Measurements from ENCODE around the gene PGF.

The PGF gene

DNA sequence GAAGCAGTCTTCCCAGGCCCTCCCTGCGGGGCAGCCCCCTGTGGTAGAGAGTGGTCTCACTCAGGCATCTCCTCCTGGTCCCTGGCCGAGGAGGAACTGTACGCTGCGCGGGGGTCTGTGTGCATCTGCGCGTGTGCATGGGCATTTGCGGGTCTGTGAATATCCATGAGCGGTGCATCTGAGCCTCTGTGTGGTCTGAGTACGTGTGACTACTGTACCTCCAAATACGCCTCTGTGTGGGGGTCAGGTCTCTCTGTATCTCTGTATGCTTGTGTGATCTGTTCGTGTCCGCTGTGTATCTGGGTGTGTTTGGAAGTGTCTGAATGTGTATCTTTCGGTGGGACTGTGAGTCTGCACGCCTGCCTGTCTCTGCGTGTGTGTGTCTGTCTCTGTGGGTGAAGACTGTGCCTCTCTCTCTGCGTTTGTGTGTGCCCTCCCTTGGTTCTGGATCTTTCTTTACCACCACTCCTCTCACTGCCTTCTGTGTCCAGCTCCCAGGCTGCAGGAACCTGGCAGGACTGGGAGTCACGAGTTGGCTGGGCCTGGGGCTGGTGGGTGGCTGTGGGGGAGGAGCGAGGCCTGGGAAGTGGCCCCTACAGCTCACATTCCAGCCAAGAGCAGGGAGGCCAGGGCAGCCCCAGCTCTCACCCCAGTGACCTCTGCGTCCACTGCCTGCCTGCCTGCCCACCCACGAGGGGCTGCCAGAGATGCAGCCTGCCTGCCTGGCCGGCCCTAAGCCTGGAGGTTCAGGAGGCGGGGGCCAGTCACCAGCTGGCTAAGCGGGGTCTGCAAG is 1.1 kb upstream of the PGF start:
- no peak for DNase-seq (ENCODE audit: low read depth in 2 of 2)

- no peak for DNase-seq (ENCODE audit: low read depth in 2 of 2)
Measured at GRCh38 chr14:74956027-74956279, 556 bp upstream of the PGF start.

DNA sequence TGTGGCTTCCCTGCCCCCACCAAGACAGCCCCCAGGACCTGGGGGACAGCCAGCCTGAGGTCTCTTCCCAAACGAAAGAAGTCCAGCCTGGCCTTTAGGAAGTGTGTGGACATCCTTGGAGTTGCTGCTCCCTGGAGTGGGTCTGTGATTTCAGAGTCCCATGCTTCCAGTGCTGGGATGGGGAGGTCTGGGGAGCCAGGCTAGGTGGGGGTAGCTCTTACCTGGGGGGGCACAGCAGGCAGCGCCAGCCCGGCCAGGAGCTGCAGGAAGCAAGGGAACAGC is 509 bp downstream of the PGF start:
- DNase-seq (ENCODE audit: low read depth in 2 of 2) = no peak

GRCh38 chr14:74954232-74954946 is 1.0 kb downstream of the PGF start:
- no peak for DNase-seq (ENCODE audit: low read depth in 2 of 2)

DNA sequence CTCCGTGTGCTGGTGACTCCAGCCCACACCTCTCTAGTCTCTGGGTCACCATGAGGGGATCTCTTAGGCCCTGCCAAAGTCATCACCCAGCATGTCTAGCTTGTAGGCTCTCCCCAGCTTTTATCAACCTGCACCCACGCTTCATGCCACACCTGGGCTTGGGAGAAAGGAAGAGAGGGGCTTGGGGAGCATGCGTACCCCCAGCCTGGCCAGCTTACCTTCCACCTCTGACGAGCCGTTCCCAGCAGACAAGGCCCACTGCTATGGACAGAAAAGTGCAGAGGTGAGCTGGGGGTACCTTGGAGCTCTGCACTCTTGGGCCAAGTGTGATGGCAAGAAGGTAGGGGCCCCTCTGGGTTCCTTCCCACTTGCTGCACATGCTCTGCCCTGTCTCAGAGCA is 1.7 kb downstream of the PGF start:
- DNase-seq (ENCODE audit: low read depth in 2 of 2) = no peak

- no peak for DNase-seq (ENCODE audit: low read depth in 2 of 2)
Measured at GRCh38 chr14:74952697-74953484, 2.5 kb downstream of the PGF start.

DNA sequence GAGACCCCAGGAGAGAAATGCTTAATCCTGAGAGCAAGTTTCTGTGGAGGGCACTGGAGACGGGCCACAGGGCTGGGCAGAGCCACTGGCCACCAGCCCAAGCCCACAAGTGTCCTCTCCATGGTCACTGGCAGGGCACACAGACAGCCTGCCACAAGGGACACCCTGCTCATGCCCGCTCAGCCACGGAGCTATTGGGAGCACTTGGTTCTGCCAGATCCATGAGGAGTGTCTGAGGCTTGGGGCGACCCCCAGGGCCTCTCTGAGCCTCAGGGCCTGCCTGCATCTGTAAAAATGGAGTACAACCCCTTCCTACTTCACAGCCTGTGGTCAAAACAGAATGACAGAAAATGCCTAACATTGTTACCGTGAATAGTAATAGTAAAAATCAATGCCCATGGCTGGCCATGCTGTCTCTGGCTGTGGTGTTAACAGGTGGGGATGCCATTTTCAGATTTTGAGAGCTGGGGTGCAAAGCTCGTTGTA is 3.2 kb downstream of the PGF start:
- DNase-seq (ENCODE audit: low read depth in 2 of 2) = no peak

- no peak for DNase-seq (ENCODE audit: low read depth in 2 of 2)
Measured at GRCh38 chr14:74951443-74952179, 3.8 kb downstream of the PGF start.

GRCh38 chr14:74950795-74951442 is 4.5 kb downstream of the PGF start:
- DNase-seq (ENCODE audit: low read depth in 2 of 2) = no peak

DNA sequence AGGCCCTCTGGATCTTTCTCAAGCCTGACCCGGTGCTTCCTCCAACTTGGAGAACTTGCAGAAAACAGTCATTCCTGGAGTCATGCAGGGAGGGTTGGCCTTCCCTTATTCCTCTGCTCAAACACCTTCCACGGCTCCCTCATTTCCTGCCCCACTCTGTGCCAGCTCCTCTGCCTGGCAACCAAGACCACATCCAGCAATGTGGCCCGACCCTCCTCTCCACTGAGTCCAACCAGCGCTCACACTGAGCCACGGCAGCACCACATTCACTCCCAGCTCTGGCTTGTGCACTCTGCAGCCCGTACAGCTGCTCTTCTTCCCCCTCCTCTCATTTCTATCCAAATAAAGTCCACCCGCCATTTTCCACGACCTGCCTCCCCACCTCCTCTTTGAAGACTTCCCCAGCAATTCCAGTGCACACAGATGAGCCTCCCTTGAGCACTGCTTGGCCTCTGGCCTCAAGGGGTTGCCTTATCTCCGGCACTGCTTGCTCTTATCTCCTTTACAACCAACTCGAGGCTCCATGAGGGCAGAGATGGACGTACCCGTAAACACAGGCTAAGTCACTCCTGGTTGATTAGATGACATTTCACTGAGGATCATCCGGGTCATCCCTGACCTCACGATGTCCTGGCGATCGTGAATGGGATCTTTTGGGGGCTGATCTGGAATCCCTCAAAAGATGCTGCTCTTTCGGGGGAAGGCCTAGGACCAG is 5.4 kb downstream of the PGF start:
- DNase-seq (ENCODE audit: low read depth in 2 of 2) = no peak

GRCh38 chr14:74949191-74949601 is 6.2 kb downstream of the PGF start:
- DNase-seq (ENCODE audit: low read depth in 2 of 2) = no peak

DNA sequence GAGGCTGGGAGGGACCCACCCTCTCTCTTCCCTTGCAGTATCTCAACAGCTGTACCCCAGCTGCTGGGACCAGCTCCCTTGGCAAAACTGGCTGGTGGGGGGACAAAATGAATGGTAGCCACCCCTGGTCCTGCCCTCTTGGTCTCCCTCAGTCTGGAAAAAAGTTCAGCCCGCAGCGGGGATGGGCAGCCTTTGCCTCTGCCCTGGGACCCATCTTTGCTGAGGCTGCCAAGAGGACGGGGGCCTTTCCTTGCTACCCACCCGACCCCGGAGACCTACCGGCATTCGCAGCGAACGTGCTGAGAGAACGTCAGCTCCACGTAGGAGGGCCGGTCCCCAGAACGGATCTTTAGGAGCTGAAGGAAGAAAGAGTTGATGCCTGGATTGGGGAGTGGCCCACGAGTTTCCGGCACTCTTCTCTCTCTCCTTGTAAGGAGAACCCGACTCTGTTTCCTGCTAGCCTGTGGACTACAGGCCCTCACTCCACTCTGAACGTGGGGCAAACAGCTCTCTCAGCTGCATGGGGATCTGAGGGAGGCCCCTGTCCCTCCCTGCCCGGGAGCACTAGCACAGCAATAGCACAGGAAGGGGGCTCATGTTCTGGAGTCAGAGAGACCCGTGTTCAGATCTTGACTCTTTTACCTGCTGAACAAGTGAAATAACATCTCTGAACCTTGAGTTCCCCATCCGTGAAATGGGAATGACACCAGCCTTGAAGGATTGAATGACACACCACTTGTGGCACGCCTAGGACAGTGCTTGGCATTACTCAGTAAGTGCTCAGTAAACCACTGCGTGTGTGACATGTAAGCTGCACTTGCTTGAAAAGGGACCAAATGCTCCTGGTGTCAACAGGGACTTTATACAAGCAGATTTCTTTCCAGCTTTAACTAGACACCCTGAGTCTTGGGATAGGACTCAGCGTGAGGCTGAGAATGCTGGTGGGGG is 6.9 kb downstream of the PGF start:
- no peak for DNase-seq (ENCODE audit: low read depth in 2 of 2)

DNA sequence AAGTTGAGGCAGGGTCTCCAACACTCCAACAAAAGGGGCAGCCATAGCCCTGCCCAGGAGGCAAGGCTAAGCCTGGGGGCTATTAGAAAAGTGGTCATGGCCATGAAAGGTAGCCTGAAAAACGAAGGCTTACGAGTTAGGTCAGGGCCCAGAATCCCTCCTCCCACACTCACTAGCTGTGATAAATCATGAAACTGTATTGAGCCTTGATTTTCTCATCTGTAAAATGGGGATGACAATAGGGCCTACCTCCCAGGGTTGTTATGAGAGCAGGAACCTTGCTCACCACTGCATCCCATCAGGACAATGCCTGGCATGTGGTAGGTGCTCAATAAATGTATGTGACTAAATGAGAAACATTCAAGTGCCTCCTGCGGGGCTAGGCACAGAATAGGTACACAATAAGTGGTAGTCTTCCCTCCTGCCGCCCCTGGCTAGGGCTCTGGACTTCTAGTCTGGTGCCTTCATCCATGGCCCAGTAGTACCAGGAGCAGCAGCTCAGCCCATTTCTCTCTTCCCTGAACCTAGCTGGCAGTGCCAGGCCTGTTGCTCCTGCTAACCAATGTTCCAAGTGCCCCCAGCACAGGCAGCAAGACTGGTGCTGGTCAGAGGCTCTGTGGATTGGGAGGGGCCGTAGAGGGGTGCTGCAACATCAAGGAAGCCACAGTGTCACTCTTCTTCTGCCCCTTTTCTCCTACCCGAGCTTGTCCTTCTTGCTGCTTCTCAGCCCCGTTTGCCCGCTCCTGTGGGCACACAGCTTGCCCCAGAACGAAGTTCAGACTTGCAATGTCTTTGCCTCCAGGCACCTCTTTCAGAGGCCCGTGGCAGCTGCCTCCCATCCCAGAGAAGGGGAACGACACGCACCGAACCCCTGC is 7.8 kb downstream of the PGF start:
- DNase-seq (ENCODE audit: low read depth in 2 of 2) = no peak

DNA sequence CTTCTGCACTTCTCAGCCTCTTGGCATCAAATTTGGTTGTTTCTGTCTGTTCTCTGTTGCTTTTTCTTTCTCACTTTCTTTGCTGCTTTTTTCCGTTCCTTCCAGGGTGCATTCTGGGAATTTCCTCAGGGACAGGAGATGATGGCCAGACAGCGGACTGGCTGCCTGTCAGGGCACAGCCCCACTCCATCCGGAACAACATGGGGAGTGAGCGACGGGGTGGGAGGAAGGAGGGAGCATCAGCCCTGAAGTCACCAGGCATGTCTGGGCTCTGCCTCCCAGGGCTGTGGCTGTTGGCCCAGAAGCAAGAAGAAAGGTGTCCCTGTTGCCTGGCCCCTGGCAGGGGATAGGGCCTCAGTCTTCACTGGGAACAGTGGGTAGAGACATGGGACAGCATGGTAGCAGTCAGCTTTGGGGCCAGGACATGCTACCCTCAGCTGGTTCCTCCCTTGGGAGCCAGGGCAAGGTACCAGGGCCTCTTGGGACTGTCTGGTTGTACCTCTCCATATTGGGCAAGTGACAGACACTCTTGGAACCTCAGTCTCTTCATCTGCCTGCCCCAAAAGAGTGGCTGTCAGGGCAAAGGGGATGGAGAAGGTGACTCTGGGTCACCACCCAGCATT is 8.6 kb downstream of the PGF start:
- DNase-seq (ENCODE audit: low read depth in 2 of 2) = no peak

GRCh38 chr14:74945852-74946658 is 9.3 kb downstream of the PGF start:
- DNase-seq (ENCODE audit: low read depth in 2 of 2) = peak; percentile 49 to 53

- DNase-seq (ENCODE audit: low read depth in 2 of 2) = no peak
Measured at GRCh38 chr14:74945261-74945851, 10.0 kb downstream of the PGF start.

GRCh38 chr14:74942608-74943007 is 12.8 kb downstream of the PGF start:
- no peak for DNase-seq (ENCODE audit: low read depth in 2 of 2)

Measured in activated CD8-positive, alpha-beta memory T cell treated with anti-CD3 and anti-CD28 coated beads for 4 hours (primary cell).